Measurements from ENCODE around the gene ATP1A1.

- TF ChIP-seq CTCF (IDR thresholded peaks at IDR 0.05) = no peak
- TF ChIP-seq POLR2AphosphoS5 (IDR thresholded peaks at IDR 0.05) = no peak
- no peak for TF ChIP-seq POLR2A (IDR thresholded peaks at IDR 0.05)
- no peak for TF ChIP-seq EP300 (IDR thresholded peaks at IDR 0.05)
Measured at GRCh38 chr1:116379674-116380498, 6.8 kb downstream of the ATP1A1 start.

Data from gastroesophageal sphincter (tissue), 3 donors.